ENCODE results near the gene SPSB3. TPM values are rescaled to one million over a fixed set of nuclear protein-coding genes. Genes with fewer than 3 reads are reported as not detected.

Gene SPSB3
- total and polyA plus RNA-seq, 2 of the 13 experiments (the other 11 are each of a cell fraction or from before 2014, with no cell fraction given): 13.2 to 21.9 TPM

DNA sequence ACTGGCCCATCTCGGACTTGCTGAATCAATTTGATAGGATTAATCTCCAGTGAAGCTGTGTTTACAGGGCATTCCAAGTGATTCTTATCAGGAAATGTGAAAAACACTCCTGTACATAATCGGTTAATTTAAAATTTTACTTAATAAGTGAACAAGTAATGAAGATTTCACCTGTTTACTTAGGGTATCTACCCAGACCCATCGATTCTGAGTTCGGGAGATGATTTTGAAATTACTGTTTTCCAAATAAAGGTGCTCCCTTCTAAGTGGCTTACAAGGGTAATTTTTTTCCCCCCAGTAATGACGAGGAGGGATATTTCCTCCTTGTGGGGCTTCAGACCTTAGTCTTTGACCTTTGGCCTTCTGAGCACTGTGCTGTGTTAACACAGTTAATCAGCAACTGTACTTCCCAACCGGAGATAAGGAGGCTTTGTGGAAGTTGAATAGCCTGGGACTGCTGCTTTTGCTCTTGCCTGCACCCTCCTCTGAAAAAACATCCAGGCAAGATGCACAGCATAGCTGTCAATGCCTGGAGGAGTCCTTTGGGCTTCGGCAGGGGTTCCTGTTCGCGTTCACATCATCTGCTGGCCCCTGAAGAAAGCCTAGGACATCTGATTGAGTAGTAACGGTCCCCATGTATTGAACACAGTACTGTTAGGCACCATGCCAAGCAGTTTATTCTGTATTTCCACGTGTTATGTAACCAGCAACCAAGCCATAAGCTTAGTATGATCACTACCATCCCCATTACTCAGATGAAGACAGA is 46.5 kb upstream of the SPSB3 start (continued):
- TF ChIP-seq, protein P1, sequence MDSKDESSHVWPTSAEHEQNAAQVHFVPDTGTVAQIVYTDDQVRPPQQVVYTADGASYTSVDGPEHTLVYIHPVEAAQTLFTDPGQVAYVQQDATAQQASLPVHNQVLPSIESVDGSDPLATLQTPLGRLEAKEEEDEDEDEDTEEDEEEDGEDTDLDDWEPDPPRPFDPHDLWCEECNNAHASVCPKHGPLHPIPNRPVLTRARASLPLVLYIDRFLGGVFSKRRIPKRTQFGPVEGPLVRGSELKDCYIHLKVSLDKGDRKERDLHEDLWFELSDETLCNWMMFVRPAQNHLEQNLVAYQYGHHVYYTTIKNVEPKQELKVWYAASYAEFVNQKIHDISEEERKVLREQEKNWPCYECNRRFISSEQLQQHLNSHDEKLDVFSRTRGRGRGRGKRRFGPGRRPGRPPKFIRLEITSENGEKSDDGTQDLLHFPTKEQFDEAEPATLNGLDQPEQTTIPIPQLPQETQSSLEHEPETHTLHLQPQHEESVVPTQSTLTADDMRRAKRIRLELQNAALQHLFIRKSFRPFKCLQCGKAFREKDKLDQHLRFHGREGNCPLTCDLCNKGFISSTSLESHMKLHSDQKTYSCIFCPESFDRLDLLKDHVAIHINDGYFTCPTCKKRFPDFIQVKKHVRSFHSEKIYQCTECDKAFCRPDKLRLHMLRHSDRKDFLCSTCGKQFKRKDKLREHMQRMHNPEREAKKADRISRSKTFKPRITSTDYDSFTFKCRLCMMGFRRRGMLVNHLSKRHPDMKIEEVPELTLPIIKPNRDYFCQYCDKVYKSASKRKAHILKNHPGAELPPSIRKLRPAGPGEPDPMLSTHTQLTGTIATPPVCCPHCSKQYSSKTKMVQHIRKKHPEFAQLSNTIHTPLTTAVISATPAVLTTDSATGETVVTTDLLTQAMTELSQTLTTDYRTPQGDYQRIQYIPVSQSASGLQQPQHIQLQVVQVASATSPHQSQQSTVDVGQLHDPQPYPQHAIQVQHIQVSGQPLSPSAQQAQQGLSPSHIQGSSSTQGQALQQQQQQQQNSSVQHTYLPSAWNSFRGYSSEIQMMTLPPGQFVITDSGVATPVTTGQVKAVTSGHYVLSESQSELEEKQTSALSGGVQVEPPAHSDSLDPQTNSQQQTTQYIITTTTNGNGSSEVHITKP (CRISPR knock-in tag; IDR thresholded peaks at IDR 0.05; ENCODE audit: low read depth): no peak
- no peak for TF ChIP-seq ZNF672 (CRISPR knock-in tag; IDR thresholded peaks at IDR 0.05)
- TF ChIP-seq ATF1 (CRISPR knock-in tag; IDR thresholded peaks at IDR 0.05): no peak
- no peak for TF ChIP-seq LCORL (IDR thresholded peaks at IDR 0.05)
- peak; percentile 58; the same call in 1 of the 2 replicates for TF ChIP-seq LCORL (CRISPR knock-in tag; IDR thresholded peaks at IDR 0.05)
- TF ChIP-seq, protein P2, sequence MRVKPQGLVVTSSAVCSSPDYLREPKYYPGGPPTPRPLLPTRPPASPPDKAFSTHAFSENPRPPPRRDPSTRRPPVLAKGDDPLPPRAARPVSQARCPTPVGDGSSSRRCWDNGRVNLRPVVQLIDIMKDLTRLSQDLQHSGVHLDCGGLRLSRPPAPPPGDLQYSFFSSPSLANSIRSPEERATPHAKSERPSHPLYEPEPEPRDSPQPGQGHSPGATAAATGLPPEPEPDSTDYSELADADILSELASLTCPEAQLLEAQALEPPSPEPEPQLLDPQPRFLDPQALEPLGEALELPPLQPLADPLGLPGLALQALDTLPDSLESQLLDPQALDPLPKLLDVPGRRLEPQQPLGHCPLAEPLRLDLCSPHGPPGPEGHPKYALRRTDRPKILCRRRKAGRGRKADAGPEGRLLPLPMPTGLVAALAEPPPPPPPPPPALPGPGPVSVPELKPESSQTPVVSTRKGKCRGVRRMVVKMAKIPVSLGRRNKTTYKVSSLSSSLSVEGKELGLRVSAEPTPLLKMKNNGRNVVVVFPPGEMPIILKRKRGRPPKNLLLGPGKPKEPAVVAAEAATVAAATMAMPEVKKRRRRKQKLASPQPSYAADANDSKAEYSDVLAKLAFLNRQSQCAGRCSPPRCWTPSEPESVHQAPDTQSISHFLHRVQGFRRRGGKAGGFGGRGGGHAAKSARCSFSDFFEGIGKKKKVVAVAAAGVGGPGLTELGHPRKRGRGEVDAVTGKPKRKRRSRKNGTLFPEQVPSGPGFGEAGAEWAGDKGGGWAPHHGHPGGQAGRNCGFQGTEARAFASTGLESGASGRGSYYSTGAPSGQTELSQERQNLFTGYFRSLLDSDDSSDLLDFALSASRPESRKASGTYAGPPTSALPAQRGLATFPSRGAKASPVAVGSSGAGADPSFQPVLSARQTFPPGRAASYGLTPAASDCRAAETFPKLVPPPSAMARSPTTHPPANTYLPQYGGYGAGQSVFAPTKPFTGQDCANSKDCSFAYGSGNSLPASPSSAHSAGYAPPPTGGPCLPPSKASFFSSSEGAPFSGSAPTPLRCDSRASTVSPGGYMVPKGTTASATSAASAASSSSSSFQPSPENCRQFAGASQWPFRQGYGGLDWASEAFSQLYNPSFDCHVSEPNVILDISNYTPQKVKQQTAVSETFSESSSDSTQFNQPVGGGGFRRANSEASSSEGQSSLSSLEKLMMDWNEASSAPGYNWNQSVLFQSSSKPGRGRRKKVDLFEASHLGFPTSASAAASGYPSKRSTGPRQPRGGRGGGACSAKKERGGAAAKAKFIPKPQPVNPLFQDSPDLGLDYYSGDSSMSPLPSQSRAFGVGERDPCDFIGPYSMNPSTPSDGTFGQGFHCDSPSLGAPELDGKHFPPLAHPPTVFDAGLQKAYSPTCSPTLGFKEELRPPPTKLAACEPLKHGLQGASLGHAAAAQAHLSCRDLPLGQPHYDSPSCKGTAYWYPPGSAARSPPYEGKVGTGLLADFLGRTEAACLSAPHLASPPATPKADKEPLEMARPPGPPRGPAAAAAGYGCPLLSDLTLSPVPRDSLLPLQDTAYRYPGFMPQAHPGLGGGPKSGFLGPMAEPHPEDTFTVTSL (CRISPR knock-in tag; IDR thresholded peaks at IDR 0.05; ENCODE audit: borderline replicate concordance): peak; percentile 66; the same call in 1 of the 2 replicates
- TF ChIP-seq, protein P3, sequence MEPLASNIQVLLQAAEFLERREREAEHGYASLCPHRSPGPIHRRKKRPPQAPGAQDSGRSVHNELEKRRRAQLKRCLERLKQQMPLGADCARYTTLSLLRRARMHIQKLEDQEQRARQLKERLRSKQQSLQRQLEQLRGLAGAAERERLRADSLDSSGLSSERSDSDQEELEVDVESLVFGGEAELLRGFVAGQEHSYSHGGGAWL (CRISPR knock-in tag; IDR thresholded peaks at IDR 0.05): no peak
- TF ChIP-seq, protein P4, sequence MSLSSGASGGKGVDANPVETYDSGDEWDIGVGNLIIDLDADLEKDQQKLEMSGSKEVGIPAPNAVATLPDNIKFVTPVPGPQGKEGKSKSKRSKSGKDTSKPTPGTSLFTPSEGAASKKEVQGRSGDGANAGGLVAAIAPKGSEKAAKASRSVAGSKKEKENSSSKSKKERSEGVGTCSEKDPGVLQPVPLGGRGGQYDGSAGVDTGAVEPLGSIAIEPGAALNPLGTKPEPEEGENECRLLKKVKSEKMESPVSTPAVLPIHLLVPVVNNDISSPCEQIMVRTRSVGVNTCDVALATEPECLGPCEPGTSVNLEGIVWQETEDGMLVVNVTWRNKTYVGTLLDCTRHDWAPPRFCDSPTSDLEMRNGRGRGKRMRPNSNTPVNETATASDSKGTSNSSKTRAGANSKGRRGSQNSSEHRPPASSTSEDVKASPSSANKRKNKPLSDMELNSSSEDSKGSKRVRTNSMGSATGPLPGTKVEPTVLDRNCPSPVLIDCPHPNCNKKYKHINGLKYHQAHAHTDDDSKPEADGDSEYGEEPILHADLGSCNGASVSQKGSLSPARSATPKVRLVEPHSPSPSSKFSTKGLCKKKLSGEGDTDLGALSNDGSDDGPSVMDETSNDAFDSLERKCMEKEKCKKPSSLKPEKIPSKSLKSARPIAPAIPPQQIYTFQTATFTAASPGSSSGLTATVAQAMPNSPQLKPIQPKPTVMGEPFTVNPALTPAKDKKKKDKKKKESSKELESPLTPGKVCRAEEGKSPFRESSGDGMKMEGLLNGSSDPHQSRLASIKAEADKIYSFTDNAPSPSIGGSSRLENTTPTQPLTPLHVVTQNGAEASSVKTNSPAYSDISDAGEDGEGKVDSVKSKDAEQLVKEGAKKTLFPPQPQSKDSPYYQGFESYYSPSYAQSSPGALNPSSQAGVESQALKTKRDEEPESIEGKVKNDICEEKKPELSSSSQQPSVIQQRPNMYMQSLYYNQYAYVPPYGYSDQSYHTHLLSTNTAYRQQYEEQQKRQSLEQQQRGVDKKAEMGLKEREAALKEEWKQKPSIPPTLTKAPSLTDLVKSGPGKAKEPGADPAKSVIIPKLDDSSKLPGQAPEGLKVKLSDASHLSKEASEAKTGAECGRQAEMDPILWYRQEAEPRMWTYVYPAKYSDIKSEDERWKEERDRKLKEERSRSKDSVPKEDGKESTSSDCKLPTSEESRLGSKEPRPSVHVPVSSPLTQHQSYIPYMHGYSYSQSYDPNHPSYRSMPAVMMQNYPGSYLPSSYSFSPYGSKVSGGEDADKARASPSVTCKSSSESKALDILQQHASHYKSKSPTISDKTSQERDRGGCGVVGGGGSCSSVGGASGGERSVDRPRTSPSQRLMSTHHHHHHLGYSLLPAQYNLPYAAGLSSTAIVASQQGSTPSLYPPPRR (CRISPR knock-in tag; IDR thresholded peaks at IDR 0.05; ENCODE audit: borderline replicate concordance): peak; percentile 76; the same call in 1 of the 2 replicates
- TF ChIP-seq ZNF788 (CRISPR knock-in tag; IDR thresholded peaks at IDR 0.05; ENCODE audit: borderline replicate concordance): peak; percentile 82; the same call in 1 of the 2 replicates
- TF ChIP-seq, protein P5, sequence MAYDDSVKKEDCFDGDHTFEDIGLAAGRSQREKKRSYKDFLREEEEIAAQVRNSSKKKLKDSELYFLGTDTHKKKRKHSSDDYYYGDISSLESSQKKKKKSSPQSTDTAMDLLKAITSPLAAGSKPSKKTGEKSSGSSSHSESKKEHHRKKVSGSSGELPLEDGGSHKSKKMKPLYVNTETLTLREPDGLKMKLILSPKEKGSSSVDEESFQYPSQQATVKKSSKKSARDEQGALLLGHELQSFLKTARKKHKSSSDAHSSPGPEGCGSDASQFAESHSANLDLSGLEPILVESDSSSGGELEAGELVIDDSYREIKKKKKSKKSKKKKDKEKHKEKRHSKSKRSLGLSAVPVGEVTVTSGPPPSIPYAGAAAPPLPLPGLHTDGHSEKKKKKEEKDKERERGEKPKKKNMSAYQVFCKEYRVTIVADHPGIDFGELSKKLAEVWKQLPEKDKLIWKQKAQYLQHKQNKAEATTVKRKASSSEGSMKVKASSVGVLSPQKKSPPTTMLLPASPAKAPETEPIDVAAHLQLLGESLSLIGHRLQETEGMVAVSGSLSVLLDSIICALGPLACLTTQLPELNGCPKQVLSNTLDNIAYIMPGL (CRISPR knock-in tag; IDR thresholded peaks at IDR 0.05; ENCODE audit: borderline replicate concordance in 1 of 2, low read depth in 1 of 2): peak; percentile 24 to 68; a peak in 2 of 4 replicates

Measured in HepG2 (cell line).